ENCODE data around the gene TBL1XR1. TPM values are rescaled to one million over a fixed set of nuclear protein-coding genes. Genes with fewer than 3 reads are reported as not detected.

The TBL1XR1 gene
- total RNA-seq, 1 donor from 2014 or later: 203 TPM

- H3K36me3 ChIP-seq (ENCODE audit: control insufficient read depth, insufficient read depth, low read length): no peaks in the 10 kb centered on the region
Measured at GRCh38 chr3:177057768-177058167, 139.5 kb downstream of the TBL1XR1 start.

GRCh38 chr3:177056927-177057326 is 140.4 kb downstream of the TBL1XR1 start:
- Histone ChIP-seq H3K27me3 (ENCODE audit: control insufficient read depth, insufficient read depth, low read length) (no peaks in the 10 kb centered on the region), H3K36me3 (ENCODE audit: control insufficient read depth, insufficient read depth, low read length) (no peaks in the 10 kb centered on the region), H3K4me3 (ENCODE audit: low read depth, low read length) (no peak overlapping the region)
- DNase-seq (ENCODE audit: low read depth) (no peak), FAIRE-seq (no peak)
- TF ChIP-seq CTCF (IDR thresholded peaks at IDR 0.05; ENCODE audit: insufficient read depth, low read length, severe bottlenecking): no peak

More at GRCh38 chr3:177057768-177058167, 139.5 kb downstream of the TBL1XR1 start:
- DNase-seq (ENCODE audit: low read depth) (no peak), FAIRE-seq (no peak)
- Histone ChIP-seq H3K27me3 (ENCODE audit: control insufficient read depth, insufficient read depth, low read length) (no peaks in the 10 kb centered on the region), H3K4me3 (ENCODE audit: low read depth, low read length) (no peak overlapping the region)
- TF ChIP-seq CTCF (IDR thresholded peaks at IDR 0.05; ENCODE audit: insufficient read depth, low read length, severe bottlenecking): no peak

GRCh38 chr3:177055605-177056571 is 141.4 kb downstream of the TBL1XR1 start:
- FAIRE-seq: no peak
- H3K36me3 ChIP-seq (ENCODE audit: control insufficient read depth, insufficient read depth, low read length): no peaks in the 10 kb centered on the region

GRCh38 chr3:177053107-177053506 is 144.2 kb downstream of the TBL1XR1 start:
- FAIRE-seq (no peak), DNase-seq (ENCODE audit: low read depth) (no peak)
- no peaks in the 10 kb centered on the region for H3K27me3 ChIP-seq (ENCODE audit: control insufficient read depth, insufficient read depth, low read length)
- H3K4me3 ChIP-seq (ENCODE audit: low read depth, low read length): no peak overlapping the region
- TF ChIP-seq CTCF (IDR thresholded peaks at IDR 0.05; ENCODE audit: insufficient read depth, low read length, severe bottlenecking): no peak
- peaks cover 3% of the 10 kb centered on the region for H3K36me3 ChIP-seq (ENCODE audit: control insufficient read depth, insufficient read depth, low read length)

More at GRCh38 chr3:177055605-177056571, 141.4 kb downstream of the TBL1XR1 start:
- Histone ChIP-seq H3K4me3 (ENCODE audit: low read depth, low read length) (no peak overlapping the region), H3K27me3 (ENCODE audit: control insufficient read depth, insufficient read depth, low read length) (no peaks in the 10 kb centered on the region)
- no peak for TF ChIP-seq CTCF (IDR thresholded peaks at IDR 0.05; ENCODE audit: insufficient read depth, low read length, severe bottlenecking)
- no peak for DNase-seq (ENCODE audit: low read depth)

- TF ChIP-seq CTCF (IDR thresholded peaks at IDR 0.05; ENCODE audit: insufficient read depth, low read length, severe bottlenecking): no peak
- H3K36me3 ChIP-seq (ENCODE audit: control insufficient read depth, insufficient read depth, low read length): peaks cover 6% of the 10 kb centered on the region
- FAIRE-seq: no peak
Measured at GRCh38 chr3:177051411-177051810, 145.9 kb downstream of the TBL1XR1 start.

More at GRCh38 chr3:177051411-177051810, 145.9 kb downstream of the TBL1XR1 start:
- no peak for DNase-seq (ENCODE audit: low read depth)
- Histone ChIP-seq H3K4me3 (ENCODE audit: low read depth, low read length) (no peak overlapping the region), H3K27me3 (ENCODE audit: control insufficient read depth, insufficient read depth, low read length) (no peaks in the 10 kb centered on the region)

Data from bronchial epithelial cell (primary cell).